ENCODE results near the gene NCCRP1.

Gene NCCRP1

GRCh38 chr19:39182174-39182505, 14.6 kb upstream of the NCCRP1 start:
- TF ChIP-seq TAF1 (IDR thresholded peaks at IDR 0.05; ENCODE audit: low read depth), result no peak

- no peak for TF ChIP-seq TAF1 (IDR thresholded peaks at IDR 0.05; ENCODE audit: low read depth)
- no peak for TF ChIP-seq EP300 (IDR thresholded peaks at IDR 0.05; ENCODE audit: borderline replicate concordance)
- TF ChIP-seq CEBPB (IDR thresholded peaks at IDR 0.05), result no peak
These were observed 13.7 kb upstream of the NCCRP1 start for GRCh38 chr19:39183104-39183503.

GRCh38 chr19:39186391-39186790, 10.4 kb upstream of the NCCRP1 start:
- TF ChIP-seq ZBTB7A (IDR thresholded peaks at IDR 0.05; ENCODE audit: low read depth), result no peak
- no peak for TF ChIP-seq EP300 (IDR thresholded peaks at IDR 0.05; ENCODE audit: borderline replicate concordance)
- no peak for TF ChIP-seq YY1 (IDR thresholded peaks at IDR 0.05; ENCODE audit: low read depth)
- TF ChIP-seq TCF12 (IDR thresholded peaks at IDR 0.05; ENCODE audit: low read depth), result no peak
- no peak for TF ChIP-seq CREB1 (IDR thresholded peaks at IDR 0.05; ENCODE audit: low read depth)
- no peak for TF ChIP-seq FOXM1 (IDR thresholded peaks at IDR 0.05; ENCODE audit: borderline replicate concordance, low read depth)
- no peak for TF ChIP-seq EGR1 (IDR thresholded peaks at IDR 0.05)
- no peak for TF ChIP-seq MAX (IDR thresholded peaks at IDR 0.05)
- no peak for TF ChIP-seq TEAD4 (IDR thresholded peaks at IDR 0.05)
- no peak for TF ChIP-seq CEBPB (IDR thresholded peaks at IDR 0.05)

GRCh38 chr19:39187552-39187943, 9.2 kb upstream of the NCCRP1 start:
- no peak for TF ChIP-seq YY1 (IDR thresholded peaks at IDR 0.05; ENCODE audit: low read depth)
- TF ChIP-seq CREB1 (IDR thresholded peaks at IDR 0.05; ENCODE audit: low read depth), result no peak
- no peak for TF ChIP-seq USF1 (IDR thresholded peaks at IDR 0.05)
- no peak for TF ChIP-seq NFIC (IDR thresholded peaks at IDR 0.05)
- TF ChIP-seq TAF1 (IDR thresholded peaks at IDR 0.05; ENCODE audit: low read depth), result no peak
- no peak for TF ChIP-seq TCF12 (IDR thresholded peaks at IDR 0.05; ENCODE audit: low read depth)
- TF ChIP-seq RAD21 (IDR thresholded peaks at IDR 0.05; ENCODE audit: low read depth), result no peak
- TF ChIP-seq FOXM1 (IDR thresholded peaks at IDR 0.05; ENCODE audit: borderline replicate concordance, low read depth), result no peak

GRCh38 chr19:39188960-39189359, 7.8 kb upstream of the NCCRP1 start:
- TF ChIP-seq FOXM1 (IDR thresholded peaks at IDR 0.05; ENCODE audit: borderline replicate concordance, low read depth) (no peak), YY1 (IDR thresholded peaks at IDR 0.05; ENCODE audit: low read depth) (no peak), MAX (IDR thresholded peaks at IDR 0.05) (no peak), EP300 (IDR thresholded peaks at IDR 0.05; ENCODE audit: borderline replicate concordance) (no peak), USF1 (IDR thresholded peaks at IDR 0.05) (no peak), CREB1 (IDR thresholded peaks at IDR 0.05; ENCODE audit: low read depth) (no peak), TCF12 (IDR thresholded peaks at IDR 0.05; ENCODE audit: low read depth) (no peak), EGR1 (IDR thresholded peaks at IDR 0.05) (no peak), TEAD4 (IDR thresholded peaks at IDR 0.05) (no peak), TAF1 (IDR thresholded peaks at IDR 0.05; ENCODE audit: low read depth) (no peak), RAD21 (IDR thresholded peaks at IDR 0.05; ENCODE audit: low read depth) (no peak), NFIC (IDR thresholded peaks at IDR 0.05) (no peak)

- TF ChIP-seq TAF1 (IDR thresholded peaks at IDR 0.05; ENCODE audit: low read depth) (no peak), USF1 (IDR thresholded peaks at IDR 0.05) (no peak), FOXM1 (IDR thresholded peaks at IDR 0.05; ENCODE audit: borderline replicate concordance, low read depth) (no peak)
These were observed 6.0 kb upstream of the NCCRP1 start for GRCh38 chr19:39190768-39191167.

GRCh38 chr19:39192846-39193245, 3.9 kb upstream of the NCCRP1 start:
- no peak for TF ChIP-seq CEBPB (IDR thresholded peaks at IDR 0.05)
- TF ChIP-seq TAF1 (IDR thresholded peaks at IDR 0.05; ENCODE audit: low read depth), result no peak
- TF ChIP-seq TEAD4 (IDR thresholded peaks at IDR 0.05), result no peak
- TF ChIP-seq USF1 (IDR thresholded peaks at IDR 0.05), result no peak
- no peak for TF ChIP-seq FOXM1 (IDR thresholded peaks at IDR 0.05; ENCODE audit: borderline replicate concordance, low read depth)
- TF ChIP-seq TCF12 (IDR thresholded peaks at IDR 0.05; ENCODE audit: low read depth), result no peak
- no peak for TF ChIP-seq RAD21 (IDR thresholded peaks at IDR 0.05; ENCODE audit: low read depth)
- no peak for TF ChIP-seq REST (IDR thresholded peaks at IDR 0.05; ENCODE audit: low read depth)
- no peak for TF ChIP-seq NFIC (IDR thresholded peaks at IDR 0.05)
- TF ChIP-seq ZBTB7A (IDR thresholded peaks at IDR 0.05; ENCODE audit: low read depth), result no peak
- TF ChIP-seq YY1 (IDR thresholded peaks at IDR 0.05; ENCODE audit: low read depth), result no peak
- TF ChIP-seq CREB1 (IDR thresholded peaks at IDR 0.05; ENCODE audit: low read depth), result no peak

GRCh38 chr19:39193803-39194202, 3.0 kb upstream of the NCCRP1 start:
- TF ChIP-seq CEBPB (IDR thresholded peaks at IDR 0.05) (no peak), TEAD4 (IDR thresholded peaks at IDR 0.05) (no peak), CREB1 (IDR thresholded peaks at IDR 0.05; ENCODE audit: low read depth) (no peak), EGR1 (IDR thresholded peaks at IDR 0.05) (no peak), ZBTB7A (IDR thresholded peaks at IDR 0.05; ENCODE audit: low read depth) (no peak), USF1 (IDR thresholded peaks at IDR 0.05) (no peak), EP300 (IDR thresholded peaks at IDR 0.05; ENCODE audit: borderline replicate concordance) (no peak), RAD21 (IDR thresholded peaks at IDR 0.05; ENCODE audit: low read depth) (no peak), FOXM1 (IDR thresholded peaks at IDR 0.05; ENCODE audit: borderline replicate concordance, low read depth) (no peak), TAF1 (IDR thresholded peaks at IDR 0.05; ENCODE audit: low read depth) (no peak), TCF12 (IDR thresholded peaks at IDR 0.05; ENCODE audit: low read depth) (no peak), NFIC (IDR thresholded peaks at IDR 0.05) (no peak), REST (IDR thresholded peaks at IDR 0.05; ENCODE audit: low read depth) (no peak), MAX (IDR thresholded peaks at IDR 0.05) (no peak), YY1 (IDR thresholded peaks at IDR 0.05; ENCODE audit: low read depth) (no peak)
